ENCODE results near the gene HMGCS2.

HMGCS2 gene

GRCh38 chr1:119768778-119769177 is at the start of gene HMGCS2:
HMGCS2 (minus strand) TSS chr1:119768905; CDS start chr1:119768844, 61 bp downstream.
- TF ChIP-seq CTCF (IDR thresholded peaks at IDR 0.05; ENCODE audit: low read length, missing control alignments), result no peak
- H3K4me3 ChIP-seq (replicated peaks; ENCODE audit: low read depth, low read length), result no peak within 1 kb of the TSS
- DNase-seq (ENCODE audit: low read depth), result no peak

GRCh38 chr1:119818181-119818580 is 49.5 kb upstream of the HMGCS2 start:
- TF ChIP-seq CTCF (IDR thresholded peaks at IDR 0.05; ENCODE audit: low read length, missing control alignments), result no peak
- DNase-seq (ENCODE audit: low read depth), result no peak
- no peak overlapping the region for H3K4me3 ChIP-seq (replicated peaks; ENCODE audit: low read depth, low read length)

- no peak for DNase-seq (ENCODE audit: low read depth)
- TF ChIP-seq CTCF (IDR thresholded peaks at IDR 0.05; ENCODE audit: low read length, missing control alignments), result no peak
- H3K4me3 ChIP-seq (replicated peaks; ENCODE audit: low read depth, low read length), result no peak overlapping the region
These were observed 47.7 kb upstream of the HMGCS2 start for GRCh38 chr1:119816407-119816806.

GRCh38 chr1:119815928-119816327 is 47.2 kb upstream of the HMGCS2 start:
- no peak for TF ChIP-seq CTCF (IDR thresholded peaks at IDR 0.05; ENCODE audit: low read length, missing control alignments)
- no peak overlapping the region for H3K4me3 ChIP-seq (replicated peaks; ENCODE audit: low read depth, low read length)
- no peak for DNase-seq (ENCODE audit: low read depth)

GRCh38 chr1:119815361-119815760 is 46.7 kb upstream of the HMGCS2 start:
- no peak overlapping the region for H3K4me3 ChIP-seq (replicated peaks; ENCODE audit: low read depth, low read length)
- TF ChIP-seq CTCF (IDR thresholded peaks at IDR 0.05; ENCODE audit: low read length, missing control alignments), result no peak
- no peak for DNase-seq (ENCODE audit: low read depth)

- no peak for TF ChIP-seq CTCF (IDR thresholded peaks at IDR 0.05; ENCODE audit: low read length, missing control alignments)
- no peak overlapping the region for H3K4me3 ChIP-seq (replicated peaks; ENCODE audit: low read depth, low read length)
- DNase-seq (ENCODE audit: low read depth), result no peak
These were observed 45.6 kb upstream of the HMGCS2 start for GRCh38 chr1:119814288-119814687.

GRCh38 chr1:119811985-119812557 is 43.4 kb upstream of the HMGCS2 start:
- DNase-seq (ENCODE audit: low read depth), result no peak
- TF ChIP-seq CTCF (IDR thresholded peaks at IDR 0.05; ENCODE audit: low read length, missing control alignments), result no peak
- H3K4me3 ChIP-seq (replicated peaks; ENCODE audit: low read depth, low read length), result no peak overlapping the region
